ENCODE measurements around the gene NEK4. TPM values are rescaled to one million over a fixed set of nuclear protein-coding genes. Genes with fewer than 3 reads are reported as not detected.

NEK4 gene
- total RNA-seq, 1 donor from 2014 or later = 32.9 TPM

DNA sequence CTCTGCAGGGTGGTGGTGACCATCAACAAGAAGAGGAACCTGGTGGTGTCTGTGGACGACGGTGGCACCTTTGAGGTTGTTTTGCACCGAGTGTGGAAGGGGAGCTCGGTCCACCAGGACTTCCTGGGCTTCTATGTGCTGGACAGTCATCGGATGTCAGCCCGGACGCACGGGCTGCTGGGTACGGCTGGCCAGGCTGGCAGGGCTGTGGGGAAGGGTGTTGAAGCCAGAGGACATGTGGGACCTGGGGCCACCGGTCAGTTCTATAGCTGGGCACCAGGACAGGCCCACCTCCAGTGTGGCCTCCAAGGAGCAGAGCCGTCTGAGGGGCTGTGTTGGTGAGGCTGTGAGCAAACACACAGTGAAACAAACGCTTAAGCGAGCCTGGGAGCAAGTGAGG lies 20.0 kb upstream of the NEK4 start:
- Mint-ChIP-seq H3K27me3 (ENCODE audit: insufficient read depth) (peaks cover 2% of the 10 kb centered on the region), H3K4me1 (ENCODE audit: low read depth) (no peaks in the 10 kb centered on the region), H3K36me3 (ENCODE audit: low read depth) (no peaks in the 10 kb centered on the region), H3K27ac (no peak overlapping the region), H3K4me3 (no peak overlapping the region), H3K9me3 (no peaks in the 10 kb centered on the region)
- intact Hi-C loops (cut with micrococcal nuclease) = no loop called here
- no peak for DNase-seq (ENCODE audit: low spot score)

DNA sequence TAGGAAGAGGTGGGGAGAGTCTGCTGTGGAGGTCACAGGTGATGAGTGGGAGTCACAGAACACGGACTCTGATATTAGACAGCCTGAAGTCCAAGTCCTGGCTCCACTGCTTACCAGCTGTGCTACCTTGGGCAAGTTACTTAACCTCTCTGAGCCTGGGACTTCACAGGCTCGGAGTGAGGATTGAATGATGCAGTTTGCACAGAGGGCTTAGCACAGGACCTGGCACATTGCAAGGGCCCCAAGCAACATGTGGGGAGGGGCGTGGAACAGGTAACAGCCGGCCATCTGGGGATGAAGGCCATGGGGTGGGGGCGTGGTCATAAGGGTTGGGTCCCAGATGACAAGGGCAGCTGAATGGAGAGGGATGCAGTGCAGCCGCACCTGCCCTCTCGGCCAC lies 19.6 kb upstream of the NEK4 start:
- Mint-ChIP-seq H3K36me3 (ENCODE audit: low read depth) (no peaks in the 10 kb centered on the region), H3K4me3 (no peak overlapping the region), H3K27ac (no peak overlapping the region)

DNA sequence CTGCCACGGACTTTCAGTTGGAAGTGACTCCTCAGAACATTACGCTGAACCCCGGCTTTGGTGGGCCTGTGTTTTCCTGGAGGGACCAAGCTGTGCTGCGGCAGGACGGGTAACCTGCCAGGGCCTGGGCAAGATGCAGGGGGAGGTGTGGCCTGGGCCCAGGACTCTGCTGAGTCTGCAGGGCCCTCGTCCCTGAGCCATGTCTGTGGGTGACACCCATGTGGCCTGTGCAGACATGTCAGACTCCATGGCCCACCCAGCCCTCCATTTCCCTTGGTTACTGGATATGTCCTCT lies 19.0 kb upstream of the NEK4 start:
- Mint-ChIP-seq H3K9me3 (no peaks in the 10 kb centered on the region), H3K27ac (no peak overlapping the region), H3K27me3 (ENCODE audit: insufficient read depth) (peaks cover 5% of the 10 kb centered on the region), H3K4me3 (no peak overlapping the region), H3K36me3 (ENCODE audit: low read depth) (no peaks in the 10 kb centered on the region), H3K4me1 (ENCODE audit: low read depth) (no peaks in the 10 kb centered on the region)
- DNase-seq (ENCODE audit: low spot score) = no peak
- intact Hi-C loops (cut with micrococcal nuclease) = no loop called here

More for the DNA sequence above, 19.6 kb upstream of the NEK4 start:
- Mint-ChIP-seq H3K9me3 (no peaks in the 10 kb centered on the region), H3K27me3 (ENCODE audit: insufficient read depth) (peaks cover 2% of the 10 kb centered on the region), H3K4me1 (ENCODE audit: low read depth) (no peaks in the 10 kb centered on the region)
- DNase-seq (ENCODE audit: low spot score) = no peak
- intact Hi-C loops (cut with micrococcal nuclease) = no loop called here

DNA sequence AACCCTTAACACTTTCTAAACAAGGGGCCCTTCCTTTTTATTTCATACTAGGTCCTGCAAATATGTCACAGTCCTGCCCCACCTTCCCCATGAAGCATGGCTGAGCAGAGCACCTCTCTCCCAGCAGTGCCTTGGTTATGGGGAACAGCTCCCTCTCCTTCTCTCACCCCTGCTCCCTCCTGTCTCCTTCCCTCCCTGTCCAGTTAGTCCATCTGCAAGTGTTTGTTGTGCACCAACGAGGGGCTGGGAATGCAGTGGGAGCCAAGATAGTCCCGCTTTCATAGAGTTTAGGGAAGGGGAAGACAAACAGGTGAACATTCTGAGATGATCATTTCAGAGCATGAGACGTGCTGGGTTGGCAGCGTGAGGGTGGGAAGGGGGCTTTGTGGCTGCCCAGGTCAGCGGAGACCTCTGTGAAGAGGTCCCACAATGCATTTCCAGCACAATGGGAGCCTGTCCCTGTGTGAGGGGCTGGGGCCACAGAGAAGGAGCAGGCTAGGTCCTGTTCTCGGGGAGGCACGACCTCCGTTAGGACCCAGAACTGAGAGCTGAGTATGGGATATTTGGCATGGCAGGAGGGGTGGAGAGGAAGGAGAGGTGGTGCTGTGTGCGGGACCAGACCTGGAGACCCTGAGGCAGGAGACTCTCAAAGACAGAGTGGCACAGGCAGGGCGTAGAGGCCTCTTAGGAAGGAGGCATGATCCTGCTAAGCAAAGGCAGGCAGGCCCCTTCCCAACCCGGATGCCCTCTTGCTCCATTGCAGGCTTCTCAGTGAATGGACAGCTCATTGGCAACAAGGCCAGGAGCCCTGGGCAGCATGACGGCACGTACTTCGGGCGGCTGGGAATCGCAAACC lies 18.4 kb upstream of the NEK4 start:
- DNase-seq (ENCODE audit: low spot score) = no peak
- Mint-ChIP-seq H3K27ac (no peak overlapping the region), H3K27me3 (ENCODE audit: insufficient read depth) (peaks cover 5% of the 10 kb centered on the region), H3K4me1 (ENCODE audit: low read depth) (no peaks in the 10 kb centered on the region), H3K9me3 (no peaks in the 10 kb centered on the region), H3K4me3 (no peak overlapping the region), H3K36me3 (ENCODE audit: low read depth) (no peaks in the 10 kb centered on the region)
- intact Hi-C loops (cut with micrococcal nuclease) = no loop called here

DNA sequence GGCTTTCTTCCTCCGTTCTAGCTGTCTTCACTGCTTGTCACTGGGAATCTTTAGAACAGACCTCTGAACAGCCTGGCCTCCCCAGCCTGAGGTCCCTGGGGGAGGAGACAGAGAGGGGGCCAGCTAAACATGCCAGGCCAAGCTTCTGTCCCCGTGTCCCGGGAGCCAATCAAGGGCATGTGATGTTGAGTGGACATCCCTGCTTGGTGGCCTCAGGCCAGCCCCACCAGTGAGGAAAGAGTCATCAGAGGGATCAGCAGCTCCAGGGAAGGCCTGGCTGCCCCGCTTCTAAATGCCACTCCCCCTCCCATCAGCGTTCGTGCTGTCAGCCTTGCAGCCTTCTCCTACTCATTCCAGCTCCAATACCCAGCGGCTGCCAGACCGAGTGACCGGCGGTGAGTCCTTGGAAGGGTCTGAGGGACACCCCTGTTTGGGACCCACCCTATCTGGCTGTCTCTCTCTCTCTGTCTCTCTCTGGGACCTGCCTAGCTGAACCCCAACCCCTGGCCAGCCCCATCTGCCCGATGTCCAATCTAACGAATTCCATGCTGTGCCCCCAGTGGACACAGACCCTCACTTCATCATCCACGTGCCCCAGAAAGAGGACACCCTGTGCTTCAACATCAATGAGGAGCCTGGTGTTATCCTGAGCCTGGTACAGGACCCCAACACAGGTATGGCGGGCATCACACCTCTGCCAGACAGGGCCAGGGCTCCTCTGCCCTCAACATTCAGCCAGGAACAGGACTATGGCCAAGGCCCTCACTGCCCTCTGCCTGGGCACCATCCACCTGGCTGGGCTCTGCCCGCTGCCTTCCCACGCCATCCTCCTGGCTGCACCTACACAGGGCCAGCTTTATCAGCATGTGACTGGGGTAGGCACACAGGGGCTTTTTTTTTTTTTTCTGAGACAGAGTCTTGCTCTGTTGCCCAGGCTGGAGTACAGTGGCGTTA lies 17.2 kb upstream of the NEK4 start:
- no peaks in the 10 kb centered on the region for H3K36me3 Mint-ChIP-seq (ENCODE audit: low read depth)
- intact Hi-C loops (cut with micrococcal nuclease) = no loop called here
- peaks cover 7% of the 10 kb centered on the region for H3K27me3 Mint-ChIP-seq (ENCODE audit: insufficient read depth)
- no peaks in the 10 kb centered on the region for H3K9me3 Mint-ChIP-seq
- H3K27ac Mint-ChIP-seq = no peak overlapping the region
- no peaks in the 10 kb centered on the region for H3K4me1 Mint-ChIP-seq (ENCODE audit: low read depth)
- no peak for DNase-seq (ENCODE audit: low spot score)
- H3K4me3 Mint-ChIP-seq = no peak overlapping the region

DNA sequence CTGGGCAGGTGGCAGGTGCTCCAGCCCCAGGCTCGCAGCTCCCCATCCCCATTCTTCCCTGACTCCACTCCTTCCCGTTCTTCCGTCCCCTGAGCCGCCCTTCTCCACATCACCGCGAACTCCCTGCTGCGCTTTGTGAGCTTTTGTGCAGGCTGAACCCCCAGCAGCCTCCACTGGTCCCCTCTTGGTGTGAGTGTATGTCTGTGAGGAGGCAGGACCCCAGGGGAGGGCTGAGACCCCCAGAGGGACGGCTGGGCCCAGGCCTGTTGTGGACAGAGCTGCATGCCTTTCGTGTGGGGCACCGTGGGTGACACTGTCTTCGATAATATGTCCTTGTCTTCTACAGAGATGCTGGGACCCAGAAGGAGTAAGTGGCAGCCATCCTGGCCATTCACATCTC lies 16.5 kb upstream of the NEK4 start:
- intact Hi-C loops (cut with micrococcal nuclease) = no loop called here
- Mint-ChIP-seq H3K4me1 (ENCODE audit: low read depth) (no peaks in the 10 kb centered on the region), H3K4me3 (no peak overlapping the region), H3K27me3 (ENCODE audit: insufficient read depth) (peaks cover 7% of the 10 kb centered on the region), H3K9me3 (no peaks in the 10 kb centered on the region), H3K36me3 (ENCODE audit: low read depth) (no peaks in the 10 kb centered on the region), H3K27ac (no peak overlapping the region)
- DNase-seq (ENCODE audit: low spot score) = no peak

DNA sequence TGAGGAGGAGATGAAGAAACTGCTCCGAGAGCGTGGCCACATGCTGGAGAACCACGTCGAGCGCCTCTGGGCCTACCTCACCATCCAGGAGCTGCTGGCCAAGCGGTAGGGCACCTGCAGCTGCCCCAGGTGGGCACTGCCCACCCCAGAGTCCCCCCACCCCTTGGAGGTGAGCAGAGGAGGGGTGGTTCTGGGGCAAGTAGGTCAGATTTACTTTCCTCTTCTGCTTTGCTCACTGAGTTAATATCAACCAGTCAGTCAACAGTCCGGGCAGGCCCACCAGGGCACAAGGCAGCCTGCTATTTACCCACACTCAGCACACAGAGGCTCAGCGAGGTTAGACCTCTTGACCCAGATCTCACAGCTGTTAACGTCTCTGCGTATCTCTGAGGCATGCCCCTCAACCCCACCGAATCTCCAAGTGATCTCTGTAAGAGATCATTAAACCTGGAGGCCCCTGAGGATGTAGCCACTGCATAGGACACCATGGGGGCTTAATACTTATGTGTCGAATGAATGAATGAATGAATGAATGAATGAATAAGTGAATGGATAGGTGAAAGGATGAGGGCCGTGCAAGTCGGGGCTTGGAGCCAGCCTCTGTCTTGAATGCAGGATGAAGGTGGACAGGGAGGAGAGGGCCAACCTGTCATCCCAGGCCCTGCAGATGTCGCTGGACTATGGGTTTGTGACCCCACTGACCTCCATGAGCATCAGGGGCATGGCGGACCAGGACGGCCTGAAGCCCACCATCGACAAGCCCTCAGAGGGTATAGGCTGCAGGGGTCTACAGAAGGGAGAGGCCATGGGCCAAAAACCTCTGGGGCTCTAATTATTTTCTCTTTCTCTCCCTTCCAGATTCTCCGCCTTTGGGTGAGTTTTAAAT lies 15.8 kb upstream of the NEK4 start:
- no peak overlapping the region for H3K4me3 Mint-ChIP-seq
- H3K9me3 Mint-ChIP-seq = no peaks in the 10 kb centered on the region
- no peaks in the 10 kb centered on the region for H3K36me3 Mint-ChIP-seq (ENCODE audit: low read depth)
- no peaks in the 10 kb centered on the region for H3K4me1 Mint-ChIP-seq (ENCODE audit: low read depth)
- peaks cover 10% of the 10 kb centered on the region for H3K27me3 Mint-ChIP-seq (ENCODE audit: insufficient read depth)
- no peak for DNase-seq (ENCODE audit: low spot score)
- no peak overlapping the region for H3K27ac Mint-ChIP-seq
- intact Hi-C loops (cut with micrococcal nuclease) = no loop called here

DNA sequence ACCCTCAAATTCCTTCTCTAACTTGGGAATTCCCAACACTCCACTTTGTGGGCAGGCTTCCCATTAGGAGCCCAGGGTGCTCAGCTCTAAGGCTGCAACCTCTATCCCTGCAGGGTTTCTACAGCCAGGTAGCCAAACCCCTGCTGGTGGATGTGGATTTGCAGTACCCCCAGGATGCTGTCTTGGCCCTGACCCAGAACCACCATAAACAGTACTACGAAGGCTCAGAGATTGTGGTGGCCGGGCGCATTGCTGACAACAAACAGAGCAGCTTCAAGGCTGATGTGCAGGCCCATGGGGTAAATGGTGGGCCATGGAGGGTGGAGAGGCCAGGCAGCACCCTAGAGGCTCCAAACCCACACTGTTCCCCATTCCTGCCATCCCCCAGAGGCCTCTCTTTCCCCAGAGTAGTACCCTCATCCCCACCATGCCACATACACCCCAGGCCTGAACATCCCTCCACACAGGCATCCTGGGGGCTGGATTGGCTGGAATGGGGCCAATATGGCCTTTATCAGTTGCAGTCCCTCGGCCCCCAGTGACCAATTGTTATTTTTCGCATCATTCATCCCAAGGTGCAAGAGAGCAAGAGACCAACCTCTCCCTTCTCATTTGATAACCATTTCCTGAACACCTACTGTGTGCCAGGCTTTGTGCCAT lies 14.3 kb upstream of the NEK4 start:
- intact Hi-C loops (cut with micrococcal nuclease) = no loop called here
- H3K27ac Mint-ChIP-seq = no peak overlapping the region
- H3K36me3 Mint-ChIP-seq (ENCODE audit: low read depth) = no peaks in the 10 kb centered on the region
- DNase-seq (ENCODE audit: low spot score) = no peak
- H3K27me3 Mint-ChIP-seq (ENCODE audit: insufficient read depth) = peaks cover 10% of the 10 kb centered on the region
- no peaks in the 10 kb centered on the region for H3K9me3 Mint-ChIP-seq
- no peaks in the 10 kb centered on the region for H3K4me1 Mint-ChIP-seq (ENCODE audit: low read depth)
- H3K4me3 Mint-ChIP-seq = no peak overlapping the region

DNA sequence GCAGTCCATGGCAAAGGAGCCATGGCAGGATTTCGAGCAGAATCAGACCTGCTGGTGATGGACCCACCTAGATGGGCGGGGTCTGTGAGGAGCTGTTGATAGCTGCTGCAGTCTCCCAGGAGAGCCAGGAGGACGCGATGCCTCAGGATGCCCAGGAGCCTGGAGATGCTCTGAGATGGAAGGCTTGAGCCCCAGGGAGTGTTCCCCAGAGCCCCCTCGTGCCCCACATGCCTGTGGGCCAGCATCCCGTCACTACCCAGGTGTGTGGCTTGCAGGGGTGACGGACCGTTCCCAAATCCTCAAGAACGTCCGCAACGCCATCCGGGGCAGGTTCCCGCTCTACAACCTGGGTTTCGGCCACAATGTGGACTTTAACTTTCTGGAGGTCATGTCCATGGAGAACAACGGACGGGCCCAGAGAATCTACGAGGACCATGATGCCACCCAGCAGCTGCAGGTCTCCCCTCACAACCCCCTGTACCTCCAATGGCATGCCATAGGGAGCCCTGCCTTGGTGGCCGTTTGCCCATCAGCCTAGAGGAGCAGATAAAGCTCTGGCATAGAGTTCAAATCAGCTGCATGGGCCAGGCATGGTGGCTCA lies 13.4 kb upstream of the NEK4 start:
- no peak overlapping the region for H3K4me3 Mint-ChIP-seq
- no peaks in the 10 kb centered on the region for H3K4me1 Mint-ChIP-seq (ENCODE audit: low read depth)
- H3K36me3 Mint-ChIP-seq (ENCODE audit: low read depth) = no peaks in the 10 kb centered on the region

DNA sequence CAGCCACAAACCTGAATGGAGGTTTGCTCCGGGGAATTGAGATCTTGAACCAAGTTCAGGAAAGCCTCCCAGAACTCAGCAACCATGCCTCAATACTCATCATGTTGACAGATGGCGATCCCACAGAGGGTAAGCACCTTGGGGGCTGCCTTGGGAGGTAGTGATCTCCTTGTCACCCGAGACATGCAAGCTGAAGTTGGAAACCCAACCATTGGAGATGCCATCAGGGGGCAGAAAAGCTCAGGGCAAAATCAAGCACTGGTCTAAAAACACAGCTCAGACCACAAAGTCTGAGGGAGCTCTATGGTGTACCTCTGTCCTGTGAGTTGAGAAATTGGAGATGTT lies 12.4 kb upstream of the NEK4 start:
- Mint-ChIP-seq H3K27me3 (ENCODE audit: insufficient read depth) (peaks cover 10% of the 10 kb centered on the region), H3K4me1 (ENCODE audit: low read depth) (no peaks in the 10 kb centered on the region), H3K36me3 (ENCODE audit: low read depth) (no peaks in the 10 kb centered on the region), H3K9me3 (no peaks in the 10 kb centered on the region), H3K27ac (no peak overlapping the region), H3K4me3 (no peak overlapping the region)
- intact Hi-C loops (cut with micrococcal nuclease) = no loop called here
- DNase-seq (ENCODE audit: low spot score) = no peak

More for the DNA sequence above, 13.4 kb upstream of the NEK4 start:
- Mint-ChIP-seq H3K27me3 (ENCODE audit: insufficient read depth) (peaks cover 10% of the 10 kb centered on the region), H3K9me3 (no peaks in the 10 kb centered on the region), H3K27ac (no peak overlapping the region)
- DNase-seq (ENCODE audit: low spot score) = no peak
- intact Hi-C loops (cut with micrococcal nuclease) = no loop called here

DNA sequence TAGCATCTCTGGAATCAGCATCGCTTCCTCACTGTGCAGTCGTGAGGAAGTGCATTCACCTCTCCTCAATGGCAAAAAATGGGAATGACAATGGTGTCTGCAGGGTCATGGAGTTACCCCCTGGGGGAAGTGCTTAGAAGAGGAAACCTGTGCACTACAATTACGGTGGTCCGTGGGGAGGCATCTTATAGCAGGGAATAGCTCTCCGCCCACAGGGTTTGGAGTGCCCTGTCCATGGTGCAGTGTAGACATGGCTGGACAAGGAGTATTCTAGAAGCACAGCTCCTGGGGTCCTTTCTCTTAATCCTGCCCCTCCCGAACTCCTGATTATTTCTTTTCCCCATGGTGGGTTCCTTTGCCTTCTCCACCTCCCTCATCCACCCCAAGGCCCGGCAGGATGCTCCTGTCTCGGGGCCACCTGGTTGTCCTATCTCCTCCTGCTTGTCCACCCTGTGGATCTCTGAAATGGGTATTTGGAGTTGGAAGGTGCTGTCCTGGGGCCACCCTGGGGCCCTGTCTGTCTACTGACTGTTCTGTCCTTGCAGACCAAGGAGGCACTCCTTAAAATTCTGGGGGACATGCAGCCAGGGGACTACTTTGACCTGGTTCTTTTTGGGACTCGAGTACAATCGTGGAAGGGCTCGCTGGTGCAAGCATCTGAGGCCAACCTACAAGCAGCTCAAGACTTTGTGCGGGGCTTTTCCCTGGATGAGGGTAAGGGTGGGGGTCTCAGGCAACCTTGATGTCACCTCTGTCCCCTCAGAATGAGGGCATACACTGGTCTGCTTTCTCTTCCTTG lies 11.9 kb upstream of the NEK4 start:
- DNase-seq (ENCODE audit: low spot score) = no peak
- no peaks in the 10 kb centered on the region for H3K36me3 Mint-ChIP-seq (ENCODE audit: low read depth)

More for the DNA sequence above, 11.9 kb upstream of the NEK4 start:
- no peak overlapping the region for H3K27ac Mint-ChIP-seq
- H3K4me3 Mint-ChIP-seq = no peak overlapping the region
- no peaks in the 10 kb centered on the region for H3K9me3 Mint-ChIP-seq
- no peaks in the 10 kb centered on the region for H3K4me1 Mint-ChIP-seq (ENCODE audit: low read depth)
- intact Hi-C loops (cut with micrococcal nuclease) = no loop called here
- H3K27me3 Mint-ChIP-seq (ENCODE audit: insufficient read depth) = peaks cover 10% of the 10 kb centered on the region

All from activated T-helper 1 cell treated with anti-CD3 and anti-CD28 coated beads, Interleukin-12 subunit alpha, Interleukin-12 subunit beta, Interleukin-2, Interleukin-4 antibody, amounts not matched to agents 30 ng/mL and 10 ng/mL and 1 ng/mL, durations not matched to agents 14 hours and 24 hours and 36 hours (primary cell).